Stimulated activated naive CD8-positive, alpha-beta T cell treated with anti-CD3 and anti-CD28 coated beads, Interleukin-15, amount 100 ng/mL, for 72 hours (primary cell): ENCODE measurements around the gene TRPT1.
A peak's percentile ranks its signal among the peaks of the same experiment; 100 is the strongest.

Experiments
- ATAC-seq: fragments of 150-1000 bp; cut with Tn5 transposase; 2 replicates; pipeline ENCODE4 v1.10.0; 2021; ENCODE audit warnings: mild to moderate bottlenecking, moderate library complexity
- DNase-seq, 2 donors: peaks; one replicate each; pipeline ENCODE4 v3.0.0; 2021 to 2022
- H3K27ac Mint-ChIP-seq, 2 donors: one replicate each; pipeline ENCODE4 v1.8.0; 2022; ENCODE audit warnings: mild to moderate bottlenecking in 2 of 2, mixed read lengths in 2 of 2, moderate library complexity in 2 of 2
- H3K27me3 Mint-ChIP-seq: one replicate; pipeline ENCODE4 v1.8.0; 2022; ENCODE audit warnings: mixed read lengths
- H3K4me1 Mint-ChIP-seq: one replicate; pipeline ENCODE4 v1.8.0; 2022; ENCODE audit warnings: mild to moderate bottlenecking, mixed read lengths
- H3K4me3 Mint-ChIP-seq, 2 donors: one replicate each; pipeline ENCODE4 v1.8.0; 2022; ENCODE audit warnings: mild to moderate bottlenecking in 2 of 2, mixed read lengths in 2 of 2, moderate library complexity in 1 of 2
- H3K9me3 Mint-ChIP-seq, 2 donors: one replicate each; pipeline ENCODE4 v1.8.0; 2022; ENCODE audit warnings: mixed read lengths in 2 of 2

Gene TRPT1

GRCh38 chr11:64216879-64217278 lies 9.1 kb downstream of the TRPT1 start:
- Mint-ChIP-seq H3K27ac (peak overlapping the region in 1 of 2 donors; percentile 54), H3K4me3 (no peak overlapping the region), H3K4me1 (peaks cover 40% of the 10 kb centered on the region), H3K27me3 (no peaks in the 10 kb centered on the region), H3K9me3 (no peaks in the 10 kb centered on the region)
- ATAC-seq = no peak
- no peak for DNase-seq

DNA sequence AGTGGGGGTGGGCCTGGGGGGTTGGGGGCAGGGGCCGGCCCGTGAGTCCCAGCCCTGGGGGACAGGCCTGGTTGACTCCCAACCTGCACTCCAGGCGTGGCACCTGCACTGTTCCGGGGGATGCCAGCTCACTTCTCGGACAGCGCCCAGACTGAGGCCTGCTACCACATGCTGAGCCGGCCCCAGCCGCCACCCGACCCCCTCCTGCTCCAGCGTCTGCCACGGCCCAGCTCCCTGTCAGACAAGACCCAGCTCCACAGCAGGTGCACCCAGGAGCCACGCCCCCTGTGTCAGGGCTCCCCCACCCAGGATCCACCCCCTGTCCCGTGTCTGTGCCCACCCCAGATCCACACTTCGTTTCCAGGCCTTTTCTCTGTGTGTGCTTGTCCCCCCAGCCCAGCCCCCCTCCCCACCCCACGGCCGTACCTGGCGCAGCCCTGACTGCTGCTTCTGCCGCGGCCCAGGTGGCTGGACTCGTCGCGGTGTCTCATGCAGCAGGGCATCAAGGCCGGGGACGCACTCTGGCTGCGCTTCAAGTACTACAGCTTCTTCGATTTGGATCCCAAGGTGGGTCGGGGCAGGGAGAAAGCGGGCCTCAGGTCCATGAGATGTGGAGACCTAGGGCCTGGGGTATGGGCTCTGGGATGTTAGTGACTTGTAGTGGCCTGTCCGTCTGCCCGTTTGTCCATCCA lies 14.7 kb downstream of the TRPT1 start:
- H3K4me1 Mint-ChIP-seq = peaks cover 77% of the 10 kb centered on the region
- DNase-seq (no peak), ATAC-seq (no peak)
- H3K27me3 Mint-ChIP-seq = no peaks in the 10 kb centered on the region
- H3K4me3 Mint-ChIP-seq = no peak overlapping the region
- H3K9me3 Mint-ChIP-seq = no peaks in the 10 kb centered on the region
- H3K27ac Mint-ChIP-seq = no peak overlapping the region

GRCh38 chr11:64210301-64211020 lies 15.5 kb downstream of the TRPT1 start:
- Mint-ChIP-seq H3K4me1 (peaks cover 83% of the 10 kb centered on the region), H3K27ac (peak overlapping the region in 1 of 2 donors; percentile 71), H3K4me3 (no peak overlapping the region), H3K9me3 (no peaks in the 10 kb centered on the region), H3K27me3 (no peaks in the 10 kb centered on the region)
- ATAC-seq (no peak), DNase-seq (no peak)

DNA sequence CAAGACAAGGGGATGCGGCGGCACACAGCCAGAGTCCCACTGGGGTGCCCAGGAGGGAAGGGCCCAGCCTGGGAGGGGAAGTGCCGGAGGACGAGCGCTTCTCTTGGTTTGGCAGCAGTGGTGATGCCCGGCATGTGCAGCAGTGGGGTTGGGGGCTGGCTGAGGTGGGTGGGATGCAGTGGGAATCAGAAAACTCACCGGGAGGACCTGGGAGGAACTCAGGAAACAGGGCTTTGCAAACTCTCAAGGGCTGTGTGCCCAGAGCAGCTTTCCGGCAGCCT lies 16.5 kb downstream of the TRPT1 start:
- peaks cover 83% of the 10 kb centered on the region for H3K4me1 Mint-ChIP-seq
- peak overlapping the region in 1 of 2 donors; percentile 90 for H3K4me3 Mint-ChIP-seq
- ATAC-seq = no peak
- no peaks in the 10 kb centered on the region for H3K27me3 Mint-ChIP-seq
- no peak for DNase-seq
- no peaks in the 10 kb centered on the region for H3K9me3 Mint-ChIP-seq
- H3K27ac Mint-ChIP-seq = peak overlapping the region in 1 of 2 donors; percentile 87

GRCh38 chr11:64208796-64209562 lies 17.0 kb downstream of the TRPT1 start:
- no peaks in the 10 kb centered on the region for H3K9me3 Mint-ChIP-seq
- no peaks in the 10 kb centered on the region for H3K27me3 Mint-ChIP-seq
- no peak for DNase-seq
- H3K27ac Mint-ChIP-seq = peak overlapping the region; percentile 87 to 97
- no peak for ATAC-seq
- H3K4me1 Mint-ChIP-seq = peaks cover 83% of the 10 kb centered on the region
- peak overlapping the region; percentile 90 to 91 for H3K4me3 Mint-ChIP-seq

DNA sequence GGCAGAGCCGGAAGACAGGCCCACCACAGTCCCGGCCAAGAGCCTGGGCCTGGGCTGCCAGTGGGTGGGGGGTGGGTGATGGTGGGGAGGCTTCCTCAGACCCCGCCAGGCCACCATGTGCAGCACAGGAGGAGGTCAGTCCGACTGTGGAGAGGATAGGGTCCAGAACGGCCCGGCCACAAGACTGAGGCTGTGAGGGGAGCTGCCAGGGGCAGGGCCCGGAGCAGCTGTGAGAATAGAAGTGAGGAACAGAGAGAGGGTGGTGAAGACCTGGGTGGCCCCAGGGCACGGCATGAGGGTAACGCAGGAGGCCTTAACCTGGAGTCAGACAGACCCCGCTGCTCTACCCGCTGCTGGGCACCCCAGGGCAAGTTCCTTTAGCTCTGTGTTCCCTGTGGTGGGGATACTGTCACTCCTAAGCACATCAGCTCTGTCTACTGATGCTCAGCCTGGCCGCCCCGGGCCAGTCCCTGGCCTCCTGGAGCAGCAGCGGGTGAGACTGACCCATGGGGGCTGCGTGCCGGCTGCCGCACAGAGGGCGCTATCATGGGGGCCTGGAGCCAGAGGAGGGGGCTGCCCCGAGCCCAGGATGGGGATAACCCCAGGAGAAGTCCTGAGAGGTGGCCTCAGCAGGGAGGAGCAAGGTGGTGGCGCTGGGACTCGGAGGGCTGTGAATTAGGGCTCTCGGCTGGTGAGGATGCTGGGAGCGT lies 17.7 kb downstream of the TRPT1 start:
- Mint-ChIP-seq H3K4me1 (peaks cover 85% of the 10 kb centered on the region), H3K4me3 (peak overlapping the region; percentile 90 to 91), H3K9me3 (no peaks in the 10 kb centered on the region), H3K27me3 (no peaks in the 10 kb centered on the region), H3K27ac (peak overlapping the region; percentile 97)
- DNase-seq = no peak
- ATAC-seq = peak; percentile 3

DNA sequence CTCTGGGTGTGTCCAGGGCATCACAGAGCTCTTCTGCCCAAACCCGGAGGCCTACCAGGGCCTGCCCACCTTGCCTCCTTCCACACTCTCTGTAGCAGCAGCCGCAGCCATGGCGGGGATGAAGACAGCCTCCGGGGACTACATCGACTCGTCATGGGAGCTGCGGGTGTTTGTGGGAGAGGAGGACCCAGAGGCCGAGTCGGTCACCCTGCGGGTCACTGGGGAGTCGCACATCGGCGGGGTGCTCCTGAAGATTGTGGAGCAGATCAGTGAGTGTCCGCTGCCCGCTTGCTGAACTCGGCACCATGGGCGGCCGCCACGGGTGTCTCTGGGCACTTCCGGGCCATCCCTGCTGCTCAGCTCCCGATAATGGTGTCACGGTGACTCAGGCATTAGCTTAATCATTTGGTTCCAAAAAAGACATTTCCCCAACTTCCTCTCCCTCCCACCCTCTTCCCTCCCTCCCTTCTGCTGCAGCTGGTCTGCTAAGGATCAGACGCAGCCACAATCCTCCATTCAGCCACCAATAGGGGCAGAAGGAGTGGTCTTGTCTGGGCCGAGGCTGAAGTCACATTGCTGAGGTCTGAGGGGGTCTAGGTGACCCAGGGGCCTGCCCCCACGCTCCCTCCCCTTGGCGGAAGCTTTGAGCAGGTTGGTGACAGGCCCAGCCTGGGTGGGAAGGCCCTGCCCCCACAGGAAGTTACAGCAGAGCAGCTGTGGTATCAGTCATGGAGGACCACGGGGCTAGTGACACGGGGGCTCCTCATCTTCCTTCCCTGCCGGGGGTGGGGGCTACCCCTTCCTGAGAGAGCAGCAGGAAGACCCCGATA lies 18.5 kb downstream of the TRPT1 start:
- H3K27ac Mint-ChIP-seq = peak overlapping the region; percentile 97
- ATAC-seq = peak; percentile 88
- no peaks in the 10 kb centered on the region for H3K9me3 Mint-ChIP-seq
- peak overlapping the region; percentile 90 to 91 for H3K4me3 Mint-ChIP-seq
- H3K27me3 Mint-ChIP-seq = no peaks in the 10 kb centered on the region
- peak; percentile 76 to 92 for DNase-seq
- peaks cover 85% of the 10 kb centered on the region for H3K4me1 Mint-ChIP-seq

DNA sequence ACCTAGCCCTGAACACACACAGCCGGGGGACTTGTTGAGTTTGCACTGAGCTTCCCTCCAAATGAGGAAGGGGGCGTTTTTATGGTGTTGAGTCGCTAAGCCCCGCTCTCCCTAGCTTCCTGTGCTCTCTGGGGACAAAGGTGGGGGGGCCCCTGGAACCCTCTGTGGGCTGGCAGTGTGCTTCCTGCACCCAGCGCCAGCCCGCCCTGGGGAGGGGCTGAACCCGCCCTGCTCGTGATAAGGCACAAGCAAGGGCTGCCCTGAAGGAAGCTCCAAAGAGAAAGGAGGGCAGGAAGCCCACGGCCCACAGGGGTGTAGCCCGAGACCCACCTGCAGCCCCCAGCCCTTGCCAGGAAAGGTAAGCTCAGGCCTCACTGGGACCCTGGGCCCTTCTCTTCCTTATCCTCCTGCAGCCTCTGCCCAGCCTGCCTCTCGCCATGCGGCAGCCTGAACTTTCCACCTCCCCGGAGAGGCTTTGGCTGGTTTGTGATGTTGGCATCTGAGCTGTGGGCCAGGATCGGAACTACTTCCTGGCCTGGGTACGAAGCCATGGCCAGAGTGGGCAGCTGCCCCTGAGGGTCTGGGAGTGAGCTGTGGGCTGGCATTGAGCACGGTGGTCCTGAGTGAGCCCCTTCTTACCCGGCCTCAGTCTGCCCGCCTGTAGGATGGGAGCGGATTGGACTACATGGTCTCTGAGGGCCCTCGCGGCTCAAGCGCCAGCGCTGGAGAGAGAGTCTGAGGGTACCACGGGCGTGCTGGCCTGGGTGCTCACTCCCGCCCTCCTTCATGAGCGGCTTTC lies 19.3 kb downstream of the TRPT1 start, which contains the start of gene FERMT3:
TSS of gene FERMT3 (plus strand) at position 265 of the 799 bp plus-strand sequence. CDS start 644 bp downstream, outside the sequence.
- DNase-seq (peak; percentile 57 to 85), ATAC-seq (peak; percentile 75)
- no peaks in the 10 kb centered on the region for H3K9me3 Mint-ChIP-seq
- H3K27me3 Mint-ChIP-seq = no peaks in the 10 kb centered on the region
- H3K4me3 Mint-ChIP-seq = peak within 1 kb of the TSS; percentile 90 to 91
- H3K27ac Mint-ChIP-seq = peak within 1 kb of the TSS; percentile 97
- H3K4me1 Mint-ChIP-seq = peaks cover 77% of the 10 kb centered on the region

- DNase-seq = peak; percentile 61 to 79
- no peaks in the 10 kb centered on the region for H3K9me3 Mint-ChIP-seq
- peaks cover 68% of the 10 kb centered on the region for H3K4me1 Mint-ChIP-seq
- ATAC-seq = peak; percentile 24
- peak overlapping the region; percentile 52 to 85 for H3K27ac Mint-ChIP-seq
- H3K4me3 Mint-ChIP-seq = peak overlapping the region; percentile 66 to 91
- no peaks in the 10 kb centered on the region for H3K27me3 Mint-ChIP-seq
Measured at GRCh38 chr11:64204464-64204989, 21.5 kb downstream of the TRPT1 start.

DNA sequence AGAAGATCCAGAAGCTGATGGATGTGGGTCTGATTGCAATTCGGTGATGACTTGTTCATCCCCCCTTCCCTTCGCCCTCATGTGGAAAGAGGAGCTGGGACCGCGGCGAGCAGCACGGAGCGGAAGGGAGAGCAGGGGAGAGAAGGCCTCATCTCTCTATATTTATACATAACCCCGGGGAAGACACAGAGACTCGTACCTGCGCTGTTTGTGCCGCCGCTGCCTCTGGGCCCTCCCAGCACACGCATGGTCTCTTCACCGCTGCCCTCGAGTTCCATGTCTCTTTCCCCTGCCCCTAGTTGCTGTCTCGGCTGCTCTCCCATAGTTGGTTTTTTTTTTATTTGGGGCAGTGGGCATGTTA lies 21.9 kb downstream of the TRPT1 start:
- Mint-ChIP-seq H3K27me3 (no peaks in the 10 kb centered on the region), H3K9me3 (no peaks in the 10 kb centered on the region), H3K27ac (peak overlapping the region; percentile 52 to 85), H3K4me1 (peaks cover 64% of the 10 kb centered on the region), H3K4me3 (no peak overlapping the region)
- DNase-seq = no peak
- ATAC-seq = no peak

GRCh38 chr11:64203421-64204079 lies 22.4 kb downstream of the TRPT1 start:
- Mint-ChIP-seq H3K9me3 (no peaks in the 10 kb centered on the region), H3K4me3 (no peak overlapping the region), H3K4me1 (peaks cover 59% of the 10 kb centered on the region), H3K27me3 (no peaks in the 10 kb centered on the region), H3K27ac (peak overlapping the region; percentile 19 to 85)
- DNase-seq = no peak
- no peak for ATAC-seq

- ATAC-seq = no peak
- H3K9me3 Mint-ChIP-seq = no peaks in the 10 kb centered on the region
- peak overlapping the region; percentile 19 to 48 for H3K27ac Mint-ChIP-seq
- DNase-seq = no peak
- peaks cover 53% of the 10 kb centered on the region for H3K4me1 Mint-ChIP-seq
- no peak overlapping the region for H3K4me3 Mint-ChIP-seq
- no peaks in the 10 kb centered on the region for H3K27me3 Mint-ChIP-seq
Measured at GRCh38 chr11:64202992-64203391, 23.0 kb downstream of the TRPT1 start.

DNA sequence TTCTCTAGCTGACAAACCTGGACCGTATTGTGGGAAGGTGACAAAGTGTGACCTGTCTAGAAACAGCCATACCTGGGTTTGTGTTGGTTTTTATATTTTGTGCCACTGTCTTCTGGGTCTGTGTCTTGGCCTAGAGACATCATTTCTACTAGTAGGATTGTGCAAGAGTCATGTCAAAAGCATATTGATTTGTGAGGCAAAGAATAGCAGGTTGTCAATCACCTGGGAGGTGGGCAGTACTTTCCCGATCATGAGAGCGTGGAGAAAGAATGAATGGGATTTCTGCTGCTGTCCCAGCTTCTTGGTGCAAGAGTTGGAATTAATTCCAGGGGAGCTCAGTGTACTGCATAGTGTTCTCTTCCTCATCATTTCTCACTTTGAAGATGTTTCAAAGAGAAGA lies 24.4 kb downstream of the TRPT1 start:
- Mint-ChIP-seq H3K27me3 (no peaks in the 10 kb centered on the region), H3K9me3 (no peaks in the 10 kb centered on the region), H3K4me1 (peaks cover 55% of the 10 kb centered on the region), H3K4me3 (no peak overlapping the region), H3K27ac (no peak overlapping the region)
- DNase-seq (no peak), ATAC-seq (no peak)
